ENCODE results near the gene MET.

DNA sequence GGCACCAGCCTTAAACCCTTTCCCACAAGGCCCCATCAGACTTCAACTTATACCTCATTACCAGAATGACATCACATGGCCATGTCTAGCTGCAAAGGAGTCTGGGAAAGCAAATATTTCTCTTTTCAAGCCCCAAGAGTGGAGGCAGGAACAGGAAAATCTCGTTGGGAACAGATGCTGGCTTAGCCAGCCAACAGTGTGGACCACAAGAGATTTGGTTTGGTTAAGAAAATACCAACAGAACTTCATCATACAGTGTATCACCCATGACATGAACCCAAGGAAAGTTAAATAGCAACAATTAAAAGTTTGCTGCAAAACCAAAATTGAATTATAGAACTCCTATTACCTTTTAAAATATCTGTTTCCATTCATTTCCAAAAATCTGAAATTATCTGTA is 2.2 kb upstream of the MET start:
- no peak for TF ChIP-seq POLR2A (IDR thresholded peaks at IDR 0.05)
- TF ChIP-seq, protein P1, sequence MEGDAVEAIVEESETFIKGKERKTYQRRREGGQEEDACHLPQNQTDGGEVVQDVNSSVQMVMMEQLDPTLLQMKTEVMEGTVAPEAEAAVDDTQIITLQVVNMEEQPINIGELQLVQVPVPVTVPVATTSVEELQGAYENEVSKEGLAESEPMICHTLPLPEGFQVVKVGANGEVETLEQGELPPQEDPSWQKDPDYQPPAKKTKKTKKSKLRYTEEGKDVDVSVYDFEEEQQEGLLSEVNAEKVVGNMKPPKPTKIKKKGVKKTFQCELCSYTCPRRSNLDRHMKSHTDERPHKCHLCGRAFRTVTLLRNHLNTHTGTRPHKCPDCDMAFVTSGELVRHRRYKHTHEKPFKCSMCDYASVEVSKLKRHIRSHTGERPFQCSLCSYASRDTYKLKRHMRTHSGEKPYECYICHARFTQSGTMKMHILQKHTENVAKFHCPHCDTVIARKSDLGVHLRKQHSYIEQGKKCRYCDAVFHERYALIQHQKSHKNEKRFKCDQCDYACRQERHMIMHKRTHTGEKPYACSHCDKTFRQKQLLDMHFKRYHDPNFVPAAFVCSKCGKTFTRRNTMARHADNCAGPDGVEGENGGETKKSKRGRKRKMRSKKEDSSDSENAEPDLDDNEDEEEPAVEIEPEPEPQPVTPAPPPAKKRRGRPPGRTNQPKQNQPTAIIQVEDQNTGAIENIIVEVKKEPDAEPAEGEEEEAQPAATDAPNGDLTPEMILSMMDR (IDR thresholded peaks at IDR 0.05): no peak
